SK-N-MC (cell line): ENCODE results near the gene CFAP73.

Experiments
- EZH2 ChIP-seq: fragments of 200-600 bp; sonication (generic); IDR thresholded peaks from one replicate; pipeline ENCODE4 v1.6.1; 2017; ENCODE audit warnings: antibody characterized with exemption
- FOXP2 ChIP-seq: optimal IDR thresholded peaks from 2 replicates; pipeline ENCODE3; 2011; ENCODE audit warnings: mild to moderate bottlenecking, moderate library complexity; ENCODE audit not compliant: insufficient read depth; ENCODE audit errors: extremely low read length, control extremely low read depth
- POLR2AphosphoS5 ChIP-seq: IDR thresholded peaks from 2 replicates; pipeline ENCODE4 v1.6.1; 2012; ENCODE audit warnings: mild to moderate bottlenecking, low read depth, low read length, borderline replicate concordance

- TF ChIP-seq EZH2 (no peak), FOXP2 (no peak), POLR2AphosphoS5 (no peak)
Measured at GRCh38 chr12:113135178-113136127, 14.1 kb upstream of the CFAP73 start, which contains the start of gene RASAL1.
